Measurements from ENCODE around the gene FYB1. TPM values are rescaled to one million over a fixed set of nuclear protein-coding genes. Genes with fewer than 3 reads are reported as not detected.
"Not testable (repeated sequence)": the region's sequence is repeated elsewhere in the genome, so short reads cannot be mapped to it uniquely, and the experiment has no call there.

FYB1 gene
- total RNA-seq, 1 donor from 2014 or later = 203 TPM

DNA sequence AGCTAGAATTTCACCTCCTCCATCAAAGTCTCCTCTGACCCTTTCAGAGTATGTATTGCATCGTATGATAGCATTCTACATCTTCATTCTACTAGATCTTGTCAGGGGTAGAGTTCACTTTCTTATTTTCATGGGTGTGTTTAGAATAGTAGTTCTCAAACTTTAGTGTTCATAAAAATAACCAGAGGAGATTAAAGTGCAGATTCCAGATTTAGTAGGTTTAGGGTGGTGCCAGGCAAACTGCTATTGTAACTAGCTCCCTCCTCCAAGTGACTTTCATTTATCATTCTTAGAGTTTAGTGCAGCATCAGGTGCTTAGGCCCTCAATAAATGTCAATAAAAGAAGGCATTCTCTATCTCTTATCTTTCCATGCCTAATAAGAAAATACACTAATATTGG, 7.2 kb upstream of the FYB1 start:
- intact Hi-C loops (cut with micrococcal nuclease) = no loop called here

DNA sequence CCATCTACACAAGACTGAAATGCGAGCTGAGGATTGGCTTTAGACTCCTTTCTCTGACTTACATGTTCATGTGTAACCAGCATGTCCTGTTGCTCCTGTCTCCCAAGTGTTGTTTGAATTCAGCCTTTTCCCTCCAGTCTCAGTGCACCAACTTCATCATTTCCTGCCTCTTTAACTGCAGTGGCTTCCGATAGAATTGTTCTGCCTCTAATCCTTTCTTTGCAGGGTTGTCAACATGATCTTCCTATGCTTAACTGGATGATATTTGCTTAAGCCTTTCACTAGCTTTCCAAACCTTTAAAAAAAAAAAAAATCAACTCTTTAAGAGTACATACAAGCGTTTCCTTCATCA, 6.7 kb upstream of the FYB1 start:
- intact Hi-C loops (cut with micrococcal nuclease) = no loop called here

DNA sequence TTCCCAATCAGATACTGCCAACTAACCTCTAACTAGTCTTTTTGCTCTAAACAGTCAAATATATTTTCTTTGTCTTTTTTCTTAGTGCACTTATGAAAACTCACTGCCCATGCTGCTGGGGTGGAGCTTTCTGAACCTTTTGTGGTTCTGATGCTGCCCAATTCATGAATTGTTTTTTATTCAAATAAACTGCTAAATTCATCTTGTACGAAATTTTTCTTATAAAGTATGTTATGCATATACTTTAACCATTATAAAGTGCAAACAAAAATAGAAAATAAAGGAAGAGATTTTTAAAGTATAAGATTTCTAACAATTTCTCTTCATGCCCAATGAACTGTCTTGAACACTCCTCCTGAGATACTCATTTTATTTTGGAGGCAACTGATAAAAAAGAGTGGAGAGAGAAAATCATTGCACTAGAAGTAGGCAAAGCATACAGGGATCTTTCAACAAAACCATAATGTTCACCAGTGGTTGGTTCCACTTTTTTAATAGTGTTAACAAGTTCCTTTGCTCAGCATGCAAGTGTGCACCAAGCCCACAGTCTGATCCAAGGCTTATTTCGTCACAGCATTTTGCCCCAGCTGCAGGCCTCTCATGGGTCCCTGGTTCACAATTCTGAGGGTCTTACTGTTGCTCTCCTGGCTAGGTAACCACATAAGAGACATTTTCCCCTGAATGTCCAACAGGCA, 6.2 kb upstream of the FYB1 start:
- intact Hi-C loops (cut with micrococcal nuclease) = no loop called here

DNA sequence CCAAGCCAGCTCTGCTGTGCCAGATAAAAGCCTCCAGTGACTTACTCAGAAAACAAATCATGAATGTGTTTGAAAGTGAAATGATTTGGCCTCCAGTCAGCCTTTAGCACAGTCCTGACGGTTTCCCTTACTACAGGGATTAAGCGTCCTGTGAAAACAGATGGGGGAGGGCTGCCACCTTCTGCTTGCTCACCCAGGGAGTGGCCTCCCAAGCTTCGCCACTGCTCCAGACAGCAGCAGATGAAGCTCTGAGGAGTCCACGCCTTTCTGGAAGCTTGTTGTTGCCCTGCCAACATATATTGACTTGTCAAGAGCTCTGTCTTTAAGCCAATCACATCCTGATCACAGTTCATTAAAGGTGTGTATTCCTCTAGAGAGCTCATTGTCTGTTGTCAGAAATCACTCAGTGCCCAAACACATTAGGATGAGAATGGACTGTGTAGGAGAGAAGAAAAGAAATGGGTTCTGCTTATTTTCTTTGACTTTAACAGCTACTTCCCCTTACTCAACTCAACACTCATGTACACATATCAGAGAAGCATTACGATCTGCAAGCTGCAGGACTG, 4.9 kb upstream of the FYB1 start:
- intact Hi-C loops (cut with micrococcal nuclease) = no loop called here

DNA sequence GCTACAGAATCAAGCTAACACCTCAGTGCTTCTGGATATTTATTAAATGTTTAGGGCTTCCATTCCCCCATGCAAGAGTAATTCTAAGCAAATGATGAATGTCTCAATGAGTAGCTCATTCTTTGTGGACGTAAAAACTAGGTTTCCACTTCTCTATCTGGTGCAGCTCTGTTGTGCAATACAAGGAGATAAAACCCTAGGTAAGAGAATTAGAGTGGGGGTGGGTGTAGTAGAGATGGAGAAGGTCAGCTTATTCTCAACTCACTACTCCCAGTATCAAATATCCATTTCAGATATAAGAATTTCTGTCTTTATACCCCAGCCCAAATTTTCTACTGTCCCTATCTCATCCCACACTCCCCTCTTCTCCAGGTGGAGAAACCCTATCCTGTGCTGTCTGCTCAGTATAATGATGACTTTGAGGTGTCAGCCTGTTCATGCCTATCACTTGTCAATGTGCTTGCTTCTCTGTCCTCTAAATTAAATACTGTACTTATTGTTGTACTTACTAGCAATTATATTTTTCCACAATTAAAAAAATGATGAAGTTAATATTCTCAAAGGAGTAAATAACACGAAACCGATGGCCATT, 4.3 kb upstream of the FYB1 start:
- intact Hi-C loops (cut with micrococcal nuclease) = no loop called here

DNA sequence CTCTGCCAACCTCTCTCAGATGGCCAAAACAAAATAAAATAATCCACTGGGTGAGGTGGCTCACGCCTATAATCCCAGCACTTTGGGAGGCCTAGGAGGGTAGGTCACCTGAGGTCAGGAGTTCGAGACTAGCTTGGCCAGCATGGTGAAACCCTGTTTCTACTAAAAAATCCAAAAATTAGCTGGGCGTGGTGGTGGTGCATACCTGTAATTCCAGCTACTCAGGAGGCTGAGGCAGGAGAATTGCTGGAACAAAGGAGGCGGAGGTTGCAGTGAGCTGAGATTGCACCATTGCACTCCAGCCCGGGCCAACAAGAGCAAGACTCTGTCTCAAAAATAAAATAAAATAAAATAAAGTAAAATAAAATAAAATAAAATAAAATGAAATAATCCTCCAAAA, 2.3 kb upstream of the FYB1 start:
- intact Hi-C loops (cut with micrococcal nuclease) = not testable (repeated sequence)

- intact Hi-C loops (cut with micrococcal nuclease) = no loop called here
These were observed 1.1 kb upstream of the FYB1 start for GRCh38 chr5:39220280-39221030.

DNA sequence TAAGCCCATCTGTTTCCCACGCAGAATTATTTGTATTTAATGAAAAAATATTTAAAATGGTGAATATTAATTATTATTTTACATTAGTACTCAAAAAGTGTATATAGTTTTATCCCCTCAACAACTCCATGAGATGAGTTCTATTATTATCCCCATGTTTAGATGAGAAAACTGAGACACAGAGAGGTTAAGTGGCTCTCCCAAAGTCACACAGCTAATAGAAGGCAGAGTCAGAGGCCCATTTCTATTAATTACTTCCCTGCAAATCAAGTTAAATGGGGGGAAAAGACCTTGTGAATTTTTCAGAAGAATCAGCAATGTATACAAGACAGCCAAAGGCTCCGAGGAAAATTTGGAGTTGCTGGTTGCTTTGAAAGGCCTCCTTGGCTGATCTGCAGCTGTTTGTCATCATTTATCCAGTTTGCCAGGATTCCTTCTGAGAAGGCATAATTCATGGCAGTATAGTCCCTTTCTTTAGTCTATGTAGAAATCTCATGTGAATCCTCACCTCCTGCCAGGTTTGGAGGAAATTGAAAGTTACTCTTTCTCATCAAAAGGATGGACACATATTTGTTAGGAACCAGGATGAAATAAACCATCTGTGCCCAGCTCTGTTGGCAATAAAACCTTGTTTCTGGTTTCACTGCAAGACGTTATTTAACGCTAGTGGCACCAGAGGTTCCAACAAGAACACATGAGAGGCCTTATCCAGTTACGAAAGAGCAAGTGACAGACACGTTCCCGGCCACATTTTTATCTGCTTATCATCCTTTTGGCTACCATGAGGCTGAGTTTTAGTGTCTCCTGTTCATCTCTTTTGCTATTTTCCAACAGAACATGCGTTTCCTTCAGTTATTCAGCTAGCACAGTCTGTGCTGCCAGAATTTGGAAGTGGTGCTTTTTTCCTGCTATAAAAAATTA, 621 bp downstream of the FYB1 start:
- intact Hi-C loops (cut with micrococcal nuclease) = loop anchor here (5.0 to 10.0 kb wide), 2 partner anchors 159 to 326 kb away; no protein-coding TSS in a partner anchor

- intact Hi-C loops (cut with micrococcal nuclease) = loop anchor here (1.0 to 10.0 kb wide), 6 partner anchors 19 to 327 kb away; no protein-coding TSS in a partner anchor
These were observed 1.7 kb downstream of the FYB1 start for GRCh38 chr5:39217365-39218281.

DNA sequence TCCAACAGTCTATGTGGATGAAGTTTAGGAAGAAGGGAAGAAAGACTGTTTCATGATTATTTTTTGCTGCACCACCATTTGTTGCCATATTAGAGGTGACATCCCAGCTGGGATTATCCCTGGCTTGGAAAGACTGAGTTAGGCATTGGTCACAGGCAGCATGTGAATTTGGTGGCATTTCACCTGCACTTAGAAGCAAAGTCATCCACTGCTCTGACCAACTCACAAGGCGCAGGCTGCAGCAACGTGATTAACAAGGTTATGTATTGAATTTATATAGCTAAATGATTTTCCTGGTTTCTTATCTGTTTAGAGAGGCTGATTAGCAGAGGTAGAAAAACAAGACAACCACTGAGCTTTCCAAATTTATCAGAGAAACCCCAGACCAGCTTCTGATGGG, 2.7 kb downstream of the FYB1 start:
- intact Hi-C loops (cut with micrococcal nuclease) = loop anchor here (1.0 to 10.0 kb wide), 6 partner anchors 18 to 328 kb away; no protein-coding TSS in a partner anchor

GRCh38 chr5:39215857-39216256, 3.5 kb downstream of the FYB1 start:
- intact Hi-C loops (cut with micrococcal nuclease) = loop anchor here (2.0 to 10.0 kb wide), 3 partner anchors 59 to 329 kb away; no protein-coding TSS in a partner anchor

DNA sequence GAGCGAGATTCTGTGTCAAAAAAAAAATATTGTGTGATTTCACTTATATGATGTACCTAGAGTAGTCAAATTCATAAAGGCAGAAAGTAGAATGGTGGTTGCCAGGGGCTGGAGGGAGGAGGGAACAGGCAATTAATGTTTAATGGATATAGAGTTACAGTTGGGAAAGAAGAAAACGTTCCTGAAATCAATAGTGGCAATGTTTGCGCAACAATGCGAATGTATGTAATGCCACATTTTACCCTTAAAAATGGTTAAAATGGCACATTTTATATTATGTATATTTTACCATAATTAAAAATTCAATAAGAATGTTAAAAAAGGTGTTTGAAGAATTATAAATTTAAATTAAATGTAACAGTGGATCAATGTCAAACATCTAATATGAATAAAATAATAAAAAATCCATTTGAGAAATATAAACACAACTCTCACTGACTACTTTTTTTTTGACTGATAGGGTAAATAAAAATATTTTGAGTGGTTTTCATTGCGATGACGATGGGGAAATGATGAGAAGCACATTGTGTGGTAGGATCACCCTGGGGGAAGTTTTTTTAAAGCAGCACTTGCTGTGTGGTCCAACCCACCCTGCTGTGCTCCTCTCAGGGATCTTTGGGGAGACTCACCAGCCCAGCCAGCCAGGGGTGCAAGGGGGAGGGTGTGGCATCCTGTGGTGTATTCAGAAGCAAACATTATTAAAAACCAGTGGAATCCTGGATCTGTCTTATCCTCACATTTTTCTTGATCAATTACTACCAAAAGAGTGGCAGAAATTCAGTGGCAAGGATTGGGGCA, 4.3 kb downstream of the FYB1 start:
- intact Hi-C loops (cut with micrococcal nuclease) = loop anchor here (5.0 to 10.0 kb wide), 2 partner anchors 162 to 330 kb away; no protein-coding TSS in a partner anchor

- intact Hi-C loops (cut with micrococcal nuclease) = loop anchor here (10.0 kb wide), 1 partner anchor 331 kb away; no protein-coding TSS in a partner anchor
These were observed 5.7 kb downstream of the FYB1 start for GRCh38 chr5:39213447-39214207.

- intact Hi-C loops (cut with micrococcal nuclease) = loop anchor here (1.0 to 10.0 kb wide), 4 partner anchors 8 to 333 kb away; no protein-coding TSS in a partner anchor
These were observed 7.6 kb downstream of the FYB1 start for GRCh38 chr5:39211773-39212172.

GRCh38 chr5:39209924-39210323, 9.4 kb downstream of the FYB1 start:
- intact Hi-C loops (cut with micrococcal nuclease) = loop anchor here (1.0 to 10.0 kb wide), 4 partner anchors 10 to 335 kb away; partner anchors contain the start of gene RICTOR

DNA sequence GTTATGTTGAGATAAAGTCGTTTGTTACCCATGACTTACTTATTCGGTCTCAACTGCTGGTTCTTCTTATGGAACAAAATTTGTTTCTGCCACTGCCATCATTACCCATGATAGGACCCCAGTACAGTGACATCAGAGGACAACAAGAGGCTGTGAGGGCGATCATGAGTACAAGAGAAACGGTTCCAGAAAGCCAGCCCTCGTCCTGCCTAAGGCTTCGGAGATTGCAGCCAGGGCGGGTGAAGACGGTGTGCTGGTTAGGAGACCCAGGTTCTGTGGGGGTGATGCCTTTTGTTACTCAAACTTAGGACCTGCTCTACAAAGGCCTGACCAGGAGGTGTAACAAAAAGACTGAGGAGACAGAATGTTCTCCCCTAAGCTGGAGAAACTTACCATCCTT, 10.9 kb downstream of the FYB1 start:
- intact Hi-C loops (cut with micrococcal nuclease) = loop anchor here (2.0 kb wide), 1 partner anchor 134 kb away; the partner anchor contains the start of gene RICTOR

DNA sequence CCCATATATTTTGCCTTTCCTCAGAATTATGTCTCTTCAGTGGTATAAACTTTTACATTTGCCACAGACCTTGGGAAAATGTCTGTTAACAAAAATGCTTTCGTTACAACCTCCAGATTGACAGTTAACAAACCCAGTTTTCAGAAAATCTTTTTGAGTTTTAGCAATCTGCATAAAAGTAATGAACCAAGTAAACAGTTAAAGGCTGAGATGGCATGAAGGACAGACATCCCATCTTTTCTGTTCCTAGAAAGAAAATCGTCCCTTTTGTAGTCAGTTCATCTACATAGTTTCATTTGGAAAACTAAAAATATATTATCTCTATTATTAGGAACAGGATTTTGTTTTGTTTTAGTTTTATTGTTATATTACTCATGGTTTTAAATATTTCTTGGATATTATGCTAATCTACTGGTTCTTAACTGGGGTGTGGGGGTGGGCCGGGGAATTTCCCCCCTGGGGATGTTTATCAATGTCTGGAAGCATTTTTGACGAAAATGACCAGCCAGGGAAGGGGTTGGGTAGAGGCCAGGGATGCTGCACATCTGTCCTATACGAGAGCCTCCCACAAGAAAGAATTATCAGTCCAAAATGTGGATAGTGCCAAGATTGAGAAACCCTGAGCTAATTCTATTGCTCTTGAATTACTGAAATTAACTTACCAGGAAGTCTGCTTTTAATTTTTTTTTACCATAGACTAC, 11.9 kb downstream of the FYB1 start:
- intact Hi-C loops (cut with micrococcal nuclease) = loop anchor here (2.0 kb wide), 1 partner anchor 133 kb away; the partner anchor contains the start of gene RICTOR
